GM23248 (cell line): ENCODE measurements around the gene ZSCAN23. TPM values are rescaled to one million over a fixed set of nuclear protein-coding genes. Genes with fewer than 3 reads are reported as not detected.
"Not testable (repeated sequence)": the region's sequence is repeated elsewhere in the genome, so short reads cannot be mapped to it uniquely, and the experiment has no call there.

Experiments
- DNase-seq: peaks from one replicate; pipeline ENCODE4 v3.0.0-alpha.2; 2015
- H2AFZ ChIP-seq: fragments of 200-600 bp; sonication (generic); 2 replicates; pipeline ENCODE4 v1.6.1; 2016; ENCODE audit warnings: antibody characterized with exemption
- H3F3A ChIP-seq: fragments of 200-600 bp; sonication (generic); 2 replicates; pipeline ENCODE4 v1.6.1; 2016; ENCODE audit warnings: mild to moderate bottlenecking, antibody characterized with exemption, mixed run types; ENCODE audit not compliant: insufficient read depth
- H3K27ac ChIP-seq: fragments of 200-600 bp; sonication (generic); 2 replicates; pipeline ENCODE4 v1.5.1; 2016; ENCODE audit warnings: mild to moderate bottlenecking
- H3K27me3 ChIP-seq: fragments of 200-600 bp; sonication (generic); replicated peaks from 2 replicates; pipeline ENCODE4 v1.6.1; 2016; ENCODE audit warnings: mild to moderate bottlenecking; ENCODE audit not compliant: insufficient read depth
- H3K36me3 ChIP-seq: fragments of 200-600 bp; sonication (generic); 2 replicates; pipeline ENCODE4 v1.6.1; 2016; ENCODE audit warnings: low read depth, mild to moderate bottlenecking
- H3K4me1 ChIP-seq: fragments of 200-600 bp; sonication (generic); 2 replicates; pipeline ENCODE4 v1.6.1; 2016; ENCODE audit warnings: mild to moderate bottlenecking; ENCODE audit not compliant: insufficient read depth
- H3K4me2 ChIP-seq: fragments of 200-600 bp; sonication (generic); one replicate; pipeline ENCODE4 v1.6.1; 2016; ENCODE audit warnings: mild to moderate bottlenecking; ENCODE audit not compliant: unreplicated experiment
- H3K4me3 ChIP-seq: fragments of 200-600 bp; sonication (generic); 2 replicates; pipeline ENCODE4 v1.5.1; 2016; ENCODE audit warnings: mild to moderate bottlenecking
- H3K79me2 ChIP-seq: fragments of 200-600 bp; sonication (generic); 2 replicates; pipeline ENCODE4 v1.6.1; 2016; ENCODE audit warnings: mild to moderate bottlenecking; ENCODE audit not compliant: insufficient read depth
- H3K9ac ChIP-seq: fragments of 200-600 bp; sonication (generic); 2 replicates; pipeline ENCODE4 v1.6.1; 2016; ENCODE audit warnings: mild to moderate bottlenecking
- H3K9me2 ChIP-seq: fragments of 200-600 bp; sonication (generic); 2 replicates; pipeline ENCODE4 v1.6.1; 2016; ENCODE audit warnings: mixed run types, mild to moderate bottlenecking, moderate library complexity; ENCODE audit not compliant: insufficient read depth
- H3K9me3 ChIP-seq: fragments of 200-600 bp; sonication (generic); one replicate; pipeline ENCODE4 v1.6.1; 2017; ENCODE audit warnings: low read depth
- H4K20me1 ChIP-seq: fragments of 200-600 bp; sonication (generic); 2 replicates; pipeline ENCODE4 v1.6.0; 2016; ENCODE audit not compliant: insufficient read depth
- EZH2 ChIP-seq: fragments of 200-600 bp; sonication (generic); IDR thresholded peaks from 2 replicates; pipeline ENCODE4 v1.6.1; 2018; ENCODE audit warnings: antibody characterized with exemption, mild to moderate bottlenecking; ENCODE audit not compliant: insufficient read depth, poor library complexity, severe bottlenecking
- EZH2phosphoT487 ChIP-seq: fragments of 200-600 bp; sonication (generic); IDR thresholded peaks from 2 replicates; pipeline ENCODE4 v1.6.1; 2018; ENCODE audit warnings: antibody characterized with exemption, moderate library complexity, mild to moderate bottlenecking, low read depth; ENCODE audit not compliant: insufficient read depth
- WGBS, 2 experiments: methylation state at CpG; one replicate each; pipeline ENCODE4 v1.1.6; 2015 to 2017; ENCODE audit warnings: low lambda C conversion rate in 2 of 2, low coverage in 1 of 2; ENCODE audit errors: missing lambda C conversion rate in 2 of 2; 5-methylcytosine and 5-hydroxymethylcytosine counted together
- in situ Hi-C: fragments of 300-500 bp; cut with MboI; formaldehyde crosslinking; loops from 2 replicates; pipeline ENCODE4 v1.15.0; 2020
- polyA plus RNA-seq: library from polyadenylated mRNA; unstranded; fragments of >200 nt; fragmentation: Nextera tagmentation; extraction: Ambion mirVana; gene quantifications from 2 replicates; pipeline ENCODE4 v1.2.1, GENCODE V29; 2016
- total RNA-seq: library from RNA; depleted of rRNA; stranded (reverse); fragments of >200 nt; shearing (Covaris generic); gene quantifications from 2 replicates; pipeline ENCODE4 v1.2.3, GENCODE V29; 2014

ZSCAN23 gene
- total and polyA plus RNA-seq, 2 experiments from 2014 or later, result 0.32 to 0.84 TPM

DNA sequence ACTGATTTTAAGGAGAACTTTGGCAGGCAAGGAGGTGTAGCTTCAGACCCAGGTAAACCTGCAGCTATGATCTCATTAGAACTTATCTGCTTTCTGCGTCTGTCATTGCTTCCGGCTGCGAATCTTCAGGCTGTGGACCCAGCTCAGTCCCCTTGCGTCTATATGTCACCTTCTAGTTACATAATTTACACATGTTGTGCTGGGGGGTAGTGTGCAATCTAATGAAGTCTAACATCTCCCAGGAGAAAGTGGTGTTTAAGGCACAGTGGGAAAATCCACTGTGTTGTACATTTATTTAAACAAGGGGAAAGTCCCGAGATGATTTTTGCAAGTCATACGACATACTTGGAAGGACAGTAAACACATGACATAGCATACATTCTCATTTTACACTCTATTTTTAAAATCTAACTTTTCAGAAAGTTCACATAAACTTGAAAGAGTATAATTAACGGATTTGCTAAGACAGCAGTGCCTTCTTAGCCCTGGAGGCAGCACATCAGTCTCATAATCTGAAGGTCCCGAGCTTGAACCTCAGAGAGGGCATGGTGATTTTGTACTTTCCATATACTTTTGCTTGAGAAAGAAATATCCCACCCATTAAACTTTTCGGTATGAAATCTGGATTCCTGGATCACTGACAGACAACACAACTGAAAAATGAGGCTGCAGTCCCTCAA, 37.1 kb upstream of the ZSCAN23 start:
- H2AFZ ChIP-seq, result peak overlapping the region; percentile 18; the same call in 1 of the 2 replicates
- H3K27me3 ChIP-seq, result peaks cover 55% of the 10 kb centered on the region
- H3K36me3 ChIP-seq, result no peaks in the 10 kb centered on the region
- H3K27ac ChIP-seq, result no peak overlapping the region
- H3K9ac ChIP-seq, result no peak overlapping the region
- H3K4me2 ChIP-seq, result no peak overlapping the region
- no peaks in the 10 kb centered on the region for H3F3A ChIP-seq
- in situ Hi-C loops, result no loop called here
- H3K9me2 ChIP-seq, result no peaks in the 10 kb centered on the region
- no peak for DNase-seq
- H3K9me3 ChIP-seq, result no peaks in the 10 kb centered on the region
- no peaks in the 10 kb centered on the region for H4K20me1 ChIP-seq
- TF ChIP-seq EZH2, result no peak
- 48 to 51% methylated on average over 9 of the region's 9 CpGs for WGBS, 2 experiments
- no peaks in the 10 kb centered on the region for H3K4me1 ChIP-seq
- H3K4me3 ChIP-seq, result no peak overlapping the region
- no peaks in the 10 kb centered on the region for H3K79me2 ChIP-seq

DNA sequence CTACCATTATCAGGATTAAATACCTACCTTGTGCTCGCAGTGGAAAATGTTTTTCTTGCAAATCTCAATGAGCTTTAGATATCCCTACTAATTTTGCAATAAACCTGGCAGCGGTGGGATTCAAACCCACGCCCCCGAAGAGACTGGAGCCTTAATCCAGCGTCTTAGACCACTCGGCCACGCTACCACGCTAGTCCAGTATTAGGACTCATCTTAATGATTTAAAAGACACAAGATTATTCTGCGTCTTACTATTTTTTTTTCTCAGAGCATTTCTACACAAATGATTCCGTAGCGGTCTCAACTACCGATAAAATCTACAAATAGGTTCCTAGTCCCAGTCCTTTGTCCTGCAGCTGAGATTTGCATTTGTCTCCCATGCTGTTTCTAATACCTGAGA, 35.2 kb upstream of the ZSCAN23 start:
- no peak overlapping the region for H2AFZ ChIP-seq
- WGBS, 2 experiments, result 34 to 35% methylated on average over 12 of the region's 12 CpGs
- H3F3A ChIP-seq, result no peaks in the 10 kb centered on the region
- H3K9ac ChIP-seq, result no peak overlapping the region
- TF ChIP-seq EZH2phosphoT487, result no peak
- TF ChIP-seq EZH2, result no peak
- no peak overlapping the region for H3K4me3 ChIP-seq
- peaks cover 50% of the 10 kb centered on the region for H3K27me3 ChIP-seq
- H3K36me3 ChIP-seq, result no peaks in the 10 kb centered on the region
- no peak overlapping the region for H3K4me2 ChIP-seq
- H3K4me1 ChIP-seq, result no peaks in the 10 kb centered on the region
- in situ Hi-C loops, result no loop called here
- no peaks in the 10 kb centered on the region for H4K20me1 ChIP-seq
- no peak overlapping the region for H3K27ac ChIP-seq
- no peak for DNase-seq
- no peaks in the 10 kb centered on the region for H3K79me2 ChIP-seq
- H3K9me3 ChIP-seq, result no peaks in the 10 kb centered on the region
- H3K9me2 ChIP-seq, result no peaks in the 10 kb centered on the region

DNA sequence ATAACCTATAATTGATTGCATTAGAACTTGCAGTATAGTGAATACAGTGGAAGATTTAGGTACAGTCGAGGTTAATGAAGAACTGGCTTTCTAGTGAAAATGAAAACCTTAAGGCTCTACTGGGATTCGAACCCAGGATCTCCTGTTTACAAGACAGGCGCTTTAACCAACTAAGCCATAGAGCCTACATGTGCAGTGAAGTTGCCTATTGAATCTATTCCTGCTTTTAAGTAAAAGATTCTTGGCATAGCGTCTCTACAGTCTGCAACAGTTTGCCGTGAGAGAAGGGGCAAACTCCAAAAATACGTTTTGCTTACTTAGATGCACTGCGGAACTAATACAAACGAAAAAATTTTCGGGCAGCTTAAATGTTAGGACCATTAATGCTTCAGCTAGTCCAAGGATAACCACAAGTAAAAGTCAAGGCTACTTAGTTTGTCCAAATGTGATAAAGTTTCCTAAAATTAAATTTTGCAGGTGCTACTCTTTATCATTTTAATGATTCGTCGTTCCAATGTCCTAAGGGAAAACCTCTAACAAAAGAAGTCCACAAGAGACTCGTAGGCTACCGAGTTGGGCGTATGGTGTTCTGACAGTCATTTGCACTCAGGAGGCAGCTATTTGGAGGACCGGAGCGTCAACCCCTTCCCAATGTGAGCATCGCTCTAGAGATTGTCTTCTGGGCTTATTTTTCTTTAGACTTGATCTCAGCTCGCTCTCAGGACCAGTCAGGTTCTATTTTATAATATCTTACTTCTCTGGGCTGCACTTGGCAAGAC, 31.3 kb upstream of the ZSCAN23 start:
- peak; percentile 78 for DNase-seq
- Histone ChIP-seq H3K27ac (no peak overlapping the region), H2AFZ (peak overlapping the region; percentile 73), H4K20me1 (no peaks in the 10 kb centered on the region), H3F3A (no peaks in the 10 kb centered on the region), H3K9ac (no peak overlapping the region), H3K79me2 (no peaks in the 10 kb centered on the region), H3K27me3 (peaks cover 29% of the 10 kb centered on the region), H3K4me1 (no peaks in the 10 kb centered on the region), H3K9me3 (no peaks in the 10 kb centered on the region), H3K36me3 (no peaks in the 10 kb centered on the region), H3K4me3 (peak overlapping the region; percentile 72), H3K4me2 (peak overlapping the region; percentile 80), H3K9me2 (no peaks in the 10 kb centered on the region)
- WGBS, 2 experiments, result 2 to 3% methylated on average over 18 of the region's 18 CpGs
- in situ Hi-C loops, result no loop called here
- no peak for TF ChIP-seq EZH2
- TF ChIP-seq EZH2phosphoT487, result no peak

DNA sequence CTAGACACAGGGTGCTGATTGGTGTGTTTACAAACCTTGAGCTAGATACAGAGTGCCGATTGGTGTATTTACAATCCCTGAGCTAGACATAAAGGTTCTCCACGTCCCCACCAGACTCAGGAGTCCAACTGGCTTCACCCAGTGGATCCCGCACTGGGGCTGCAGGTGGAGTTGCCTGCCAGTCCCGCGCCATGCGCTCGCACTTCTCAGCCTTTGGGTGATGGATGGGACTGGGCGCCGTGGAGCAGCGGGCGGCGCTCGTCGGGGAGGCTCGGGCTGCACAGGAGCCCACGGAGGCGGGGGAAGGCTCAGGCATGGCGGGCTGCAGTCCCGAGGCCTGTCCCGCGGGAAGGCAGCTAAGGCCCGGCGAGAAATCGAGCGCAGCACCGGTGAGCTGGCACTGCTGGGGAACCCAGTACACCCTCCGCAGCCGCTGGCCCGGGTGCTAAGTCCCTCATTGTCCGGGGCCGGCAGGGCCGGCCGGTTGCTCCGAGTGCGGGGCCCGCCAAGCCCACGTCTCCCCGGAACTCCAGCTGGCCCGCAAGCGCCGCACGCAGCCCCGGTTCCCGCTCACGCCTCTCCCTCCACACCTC, 26.0 kb upstream of the ZSCAN23 start:
- H3K27ac ChIP-seq, H3K4me3 ChIP-seq, in situ Hi-C loops, H3K9ac ChIP-seq, H2AFZ ChIP-seq, H3K9me3 ChIP-seq, H4K20me1 ChIP-seq, H3K79me2 ChIP-seq, H3K4me1 ChIP-seq, DNase-seq, H3K9me2 ChIP-seq, H3K4me2 ChIP-seq, H3F3A ChIP-seq, H3K27me3 ChIP-seq, H3K36me3 ChIP-seq: not testable (repeated sequence)
- WGBS, 2 experiments, result 77 to 92% methylated on average over 29 to 35 of the region's 45 CpGs
